GM12864 (cell line): ENCODE results near the gene TWF2.

Experiments
- DNase-seq: peaks from one replicate; pipeline ENCODE4 v3.0.0-alpha.2; 2011; ENCODE audit warnings: low read depth
- H3K4me3 ChIP-seq: 2 replicates; pipeline ENCODE4 v1.5.1; 2011; ENCODE audit warnings: mild to moderate bottlenecking, low read depth, low read length, control low read depth
- CTCF ChIP-seq: IDR thresholded peaks from 2 replicates; pipeline ENCODE4 v1.5.1; 2011; ENCODE audit warnings: low read depth, mild to moderate bottlenecking, moderate library complexity, low read length, control low read depth, inconsistent platforms; ENCODE audit errors: missing control alignments

TWF2 gene

GRCh38 chr3:52248816-52249547 lies 10.0 kb upstream of the TWF2 start:
- DNase-seq, result no peak
- no peak for TF ChIP-seq CTCF
- no peak overlapping the region for H3K4me3 ChIP-seq

GRCh38 chr3:52248165-52248541 lies 9.2 kb upstream of the TWF2 start:
- no peak for TF ChIP-seq CTCF
- DNase-seq, result no peak

GRCh38 chr3:52247409-52248164 lies 8.6 kb upstream of the TWF2 start:
- peak overlapping the region; percentile 65 for H3K4me3 ChIP-seq
- no peak for DNase-seq
- no peak for TF ChIP-seq CTCF

More at GRCh38 chr3:52248165-52248541, 9.2 kb upstream of the TWF2 start:
- H3K4me3 ChIP-seq, result no peak overlapping the region

GRCh38 chr3:52246728-52247408 lies 7.9 kb upstream of the TWF2 start:
- TF ChIP-seq CTCF, result no peak
- H3K4me3 ChIP-seq, result peak overlapping the region; percentile 65
- no peak for DNase-seq

- peak overlapping the region; percentile 65 for H3K4me3 ChIP-seq
- no peak for DNase-seq
- TF ChIP-seq CTCF, result no peak
Observed at GRCh38 chr3:52246264-52246620, 7.3 kb upstream of the TWF2 start.

- no peak for TF ChIP-seq CTCF
- H3K4me3 ChIP-seq, result peak within 1 kb of the TSS; percentile 65
- DNase-seq, result no peak
Observed at GRCh38 chr3:52245322-52246263, 6.6 kb upstream of the TWF2 start, which contains the start of gene PPM1M. TSS of gene PPM1M (plus strand) at chr3:52245759. CDS start at chr3:52245825, 66 bp downstream.
